SK-N-SH (cell line): ENCODE measurements around the gene PSMC2. TPM values are rescaled to one million over a fixed set of nuclear protein-coding genes. Genes with fewer than 3 reads are reported as not detected.

ENCODE experiments used
- CTCF ChIA-PET: fragments of 300-600, 350-600 bp; formaldehyde crosslinking; extraction: SDS; loops from one replicate; lab custom pipeline; 2021; lab: Yijun Ruan, JAX
- POLR2A ChIA-PET: fragments of 350-600 bp; sonication (Branson Sonifier 250); formaldehyde crosslinking; extraction: SDS; loops from one replicate; lab custom pipeline; 2020; ENCODE audit warnings: antibody characterized with exemption, inconsistent platforms; lab: Yijun Ruan, JAX
- DNase-seq: peaks from one replicate; pipeline ENCODE4 v3.0.0; 2012
- H2AFZ ChIP-seq: fragments of 200-600 bp; sonication (generic); 2 replicates; pipeline ENCODE4 v1.8.1; 2016; ENCODE audit warnings: antibody characterized with exemption, mild to moderate bottlenecking, low read depth
- H3F3A ChIP-seq: fragments of 200-600 bp; sonication (generic); replicated peaks from 2 replicates; pipeline ENCODE3; 2016; ENCODE audit warnings: antibody characterized with exemption, mild to moderate bottlenecking; ENCODE audit not compliant: insufficient read depth
- H3K27ac ChIP-seq, 2 experiments: fragments of 200-500 bp in 1 of 2; fragments of 200-600 bp in 1 of 2; sonication (Bioruptor generic) in 1 of 2; sonication (generic), shearing (Covaris generic) in 1 of 2; 2 replicates each; pipeline versions ENCODE4 v1.5.1 to v1.6.1; 2014 to 2016; ENCODE audit warnings: low read depth in 2 of 2, inconsistent platforms in 1 of 2, low read length in 1 of 2, mild to moderate bottlenecking in 1 of 2, mixed read lengths in 1 of 2
- H3K27me3 ChIP-seq: fragments of 200-600 bp; sonication (generic), shearing (Covaris generic); 2 replicates; pipeline ENCODE4 v1.6.1; 2016; ENCODE audit warnings: mixed run types; ENCODE audit not compliant: insufficient read depth
- H3K36me3 ChIP-seq, 2 experiments: fragments of 200-500 bp in 1 of 2; fragments of 200-600 bp in 1 of 2; sonication (Bioruptor generic) in 1 of 2; sonication (generic) in 1 of 2; replicated peaks in 1 of 2; 2 replicates each; pipeline versions ENCODE3 to v1.5.1; 2014 to 2016; ENCODE audit warnings: low read length in 1 of 2, mild to moderate bottlenecking in 1 of 2; ENCODE audit not compliant: insufficient read depth in 2 of 2, control insufficient read depth in 1 of 2
- H3K4me1 ChIP-seq, 2 experiments: fragments of 200-500 bp in 1 of 2; fragments of 200-600 bp in 1 of 2; sonication (Bioruptor generic) in 1 of 2; sonication (generic), shearing (Covaris generic) in 1 of 2; 2 replicates each; pipeline versions ENCODE4 v1.5.1 to v1.6.1; 2014 to 2016; ENCODE audit warnings: low read depth in 1 of 2, low read length in 1 of 2, mixed run types in 1 of 2; ENCODE audit not compliant: insufficient read depth in 2 of 2, control insufficient read depth in 1 of 2
- H3K4me2 ChIP-seq: fragments of 200-600 bp; sonication (generic), shearing (Covaris generic); 2 replicates; pipeline ENCODE4 v1.6.1; 2017; ENCODE audit warnings: mixed run types
- H3K4me3 ChIP-seq, 2 experiments: fragments of 200-500 bp in 1 of 2; fragments of 200-600 bp in 1 of 2; sonication (Bioruptor generic) in 1 of 2; sonication (generic), shearing (Covaris generic) in 1 of 2; 2 replicates each; pipeline versions ENCODE4 v1.5.1 to v1.8.1; 2014 to 2016; ENCODE audit warnings: low read depth in 2 of 2, inconsistent platforms in 1 of 2, low read length in 1 of 2, mild to moderate bottlenecking in 1 of 2, mixed read lengths in 1 of 2, moderate library complexity in 1 of 2
- H3K79me2 ChIP-seq: fragments of 200-600 bp; sonication (generic); 2 replicates; pipeline ENCODE4 v1.8.1; 2017; ENCODE audit warnings: mild to moderate bottlenecking; ENCODE audit not compliant: insufficient read depth
- H3K9ac ChIP-seq: fragments of 200-600 bp; sonication (generic); 2 replicates; pipeline ENCODE4 v1.6.1; 2017; ENCODE audit warnings: mixed run types
- H3K9me2 ChIP-seq: fragments of 200-600 bp; sonication (generic); 2 replicates; pipeline ENCODE4 v1.6.1; 2017; ENCODE audit warnings: mixed run types
- H3K9me3 ChIP-seq: fragments of 200-600 bp; sonication (generic); 2 replicates; pipeline ENCODE4 v1.6.1; 2017; ENCODE audit warnings: mixed run types, mild to moderate bottlenecking, moderate library complexity
- H4K20me1 ChIP-seq: fragments of 200-600 bp; sonication (generic); 2 replicates; pipeline ENCODE4 v1.6.1; 2017; ENCODE audit warnings: mild to moderate bottlenecking, mixed run types; ENCODE audit not compliant: insufficient read depth
- CHD2 ChIP-seq: fragments of 150-350 bp; IDR thresholded peaks from 2 replicates; pipeline ENCODE4 v1.6.1; 2018; ENCODE audit warnings: low read length; ENCODE audit not compliant: partially characterized antibody
- ELF1 ChIP-seq: IDR thresholded peaks from 2 replicates; pipeline ENCODE4 v1.4.0; 2012
- FOSL2 ChIP-seq: IDR thresholded peaks from 2 replicates; pipeline ENCODE4 v1.4.0; 2012; ENCODE audit warnings: low read depth, mild to moderate bottlenecking, moderate library complexity, borderline replicate concordance
- GABPA ChIP-seq: IDR thresholded peaks from 2 replicates; pipeline ENCODE4 v1.4.0; 2012; ENCODE audit warnings: low read depth, mild to moderate bottlenecking
- JUND ChIP-seq: IDR thresholded peaks from 2 replicates; pipeline ENCODE4 v1.4.0; 2012
- MEF2A ChIP-seq: IDR thresholded peaks from 2 replicates; pipeline ENCODE4 v1.4.0; 2012; ENCODE audit warnings: low read depth, borderline replicate concordance
- NFIC ChIP-seq: IDR thresholded peaks from 2 replicates; pipeline ENCODE4 v1.4.0; 2012; ENCODE audit warnings: borderline replicate concordance
- POLR2AphosphoS5 ChIP-seq: IDR thresholded peaks from 2 replicates; pipeline ENCODE4 v1.6.1; 2012; ENCODE audit warnings: low read depth, low read length
- RAD21 ChIP-seq: IDR thresholded peaks from 2 replicates; pipeline ENCODE4 v1.6.1; 2012; ENCODE audit warnings: mild to moderate bottlenecking, low read length
- RCOR1 ChIP-seq: fragments of 150-350 bp; IDR thresholded peaks from 2 replicates; pipeline ENCODE4 v1.6.1; 2017; ENCODE audit warnings: antibody characterized with exemption, low read length
- RFX5 ChIP-seq: IDR thresholded peaks from 2 replicates; pipeline ENCODE4 v1.6.1; 2012; ENCODE audit warnings: mild to moderate bottlenecking, improper control_type of control experiment, low read length
- SMC3 ChIP-seq: IDR thresholded peaks from 2 replicates; pipeline ENCODE4 v1.6.1; 2012; ENCODE audit warnings: low read depth, low read length, improper control_type of control experiment
- TAF1 ChIP-seq: IDR thresholded peaks from 2 replicates; pipeline ENCODE4 v1.6.1; 2012; ENCODE audit warnings: low read depth, mild to moderate bottlenecking, low read length, moderate library complexity, borderline replicate concordance
- TEAD4 ChIP-seq: IDR thresholded peaks from 2 replicates; pipeline ENCODE4 v1.4.0; 2012; ENCODE audit warnings: mild to moderate bottlenecking, borderline replicate concordance; ENCODE audit not compliant: insufficient read depth
- polyA plus RNA-seq, 3 experiments: library from polyadenylated mRNA; depleted of rRNA; stranded (reverse); fragments of >200 nt; gene quantifications; 2 replicates each; pipeline ENCODE4 v1.2.3, GENCODE V29; 2012
- TF ChIP-seq, protein P1 (sequence below): IDR thresholded peaks from 2 replicates; pipeline ENCODE4 v1.6.1; 2012; ENCODE audit warnings: mild to moderate bottlenecking, low read depth, low read length, moderate library complexity
- TF ChIP-seq, protein P2 (sequence below): IDR thresholded peaks from 2 replicates; pipeline ENCODE4; 2012
- TF ChIP-seq, protein P3 (sequence below): fragments of 150-350 bp; IDR thresholded peaks from 2 replicates; pipeline ENCODE4 v1.6.1; 2016; ENCODE audit warnings: mild to moderate bottlenecking, low read depth, low read length
- TF ChIP-seq, protein P4 (sequence below): IDR thresholded peaks from 2 replicates; pipeline ENCODE4 v1.4.0; 2012; ENCODE audit warnings: low read depth, borderline replicate concordance

PSMC2 gene
- polyA plus RNA-seq, 1 of the 3 experiments (the other 2 are of a cell fraction): 231 TPM

DNA sequence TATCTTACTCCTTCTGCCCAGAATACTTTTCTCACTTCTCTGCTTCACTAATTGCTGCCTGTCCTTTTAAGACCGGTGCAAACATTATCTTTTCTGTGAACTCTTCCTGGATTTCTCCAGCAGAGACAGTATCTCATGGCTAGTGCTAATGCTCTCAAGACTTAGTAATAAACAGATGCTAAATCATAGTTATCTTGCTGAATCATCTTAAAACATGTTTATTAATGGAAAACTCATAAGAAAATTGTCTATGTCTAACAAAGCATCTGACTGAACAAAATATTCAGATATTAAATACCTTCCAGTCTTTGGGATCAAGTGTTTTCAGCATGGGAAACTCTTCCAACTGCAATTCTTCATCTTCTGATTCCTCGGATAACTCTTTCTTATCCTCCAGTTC, 6.0 kb upstream of the PSMC2 start (continued):
- TF ChIP-seq, protein P1, sequence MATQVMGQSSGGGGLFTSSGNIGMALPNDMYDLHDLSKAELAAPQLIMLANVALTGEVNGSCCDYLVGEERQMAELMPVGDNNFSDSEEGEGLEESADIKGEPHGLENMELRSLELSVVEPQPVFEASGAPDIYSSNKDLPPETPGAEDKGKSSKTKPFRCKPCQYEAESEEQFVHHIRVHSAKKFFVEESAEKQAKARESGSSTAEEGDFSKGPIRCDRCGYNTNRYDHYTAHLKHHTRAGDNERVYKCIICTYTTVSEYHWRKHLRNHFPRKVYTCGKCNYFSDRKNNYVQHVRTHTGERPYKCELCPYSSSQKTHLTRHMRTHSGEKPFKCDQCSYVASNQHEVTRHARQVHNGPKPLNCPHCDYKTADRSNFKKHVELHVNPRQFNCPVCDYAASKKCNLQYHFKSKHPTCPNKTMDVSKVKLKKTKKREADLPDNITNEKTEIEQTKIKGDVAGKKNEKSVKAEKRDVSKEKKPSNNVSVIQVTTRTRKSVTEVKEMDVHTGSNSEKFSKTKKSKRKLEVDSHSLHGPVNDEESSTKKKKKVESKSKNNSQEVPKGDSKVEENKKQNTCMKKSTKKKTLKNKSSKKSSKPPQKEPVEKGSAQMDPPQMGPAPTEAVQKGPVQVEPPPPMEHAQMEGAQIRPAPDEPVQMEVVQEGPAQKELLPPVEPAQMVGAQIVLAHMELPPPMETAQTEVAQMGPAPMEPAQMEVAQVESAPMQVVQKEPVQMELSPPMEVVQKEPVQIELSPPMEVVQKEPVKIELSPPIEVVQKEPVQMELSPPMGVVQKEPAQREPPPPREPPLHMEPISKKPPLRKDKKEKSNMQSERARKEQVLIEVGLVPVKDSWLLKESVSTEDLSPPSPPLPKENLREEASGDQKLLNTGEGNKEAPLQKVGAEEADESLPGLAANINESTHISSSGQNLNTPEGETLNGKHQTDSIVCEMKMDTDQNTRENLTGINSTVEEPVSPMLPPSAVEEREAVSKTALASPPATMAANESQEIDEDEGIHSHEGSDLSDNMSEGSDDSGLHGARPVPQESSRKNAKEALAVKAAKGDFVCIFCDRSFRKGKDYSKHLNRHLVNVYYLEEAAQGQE: no peak
- TF ChIP-seq, protein P2, sequence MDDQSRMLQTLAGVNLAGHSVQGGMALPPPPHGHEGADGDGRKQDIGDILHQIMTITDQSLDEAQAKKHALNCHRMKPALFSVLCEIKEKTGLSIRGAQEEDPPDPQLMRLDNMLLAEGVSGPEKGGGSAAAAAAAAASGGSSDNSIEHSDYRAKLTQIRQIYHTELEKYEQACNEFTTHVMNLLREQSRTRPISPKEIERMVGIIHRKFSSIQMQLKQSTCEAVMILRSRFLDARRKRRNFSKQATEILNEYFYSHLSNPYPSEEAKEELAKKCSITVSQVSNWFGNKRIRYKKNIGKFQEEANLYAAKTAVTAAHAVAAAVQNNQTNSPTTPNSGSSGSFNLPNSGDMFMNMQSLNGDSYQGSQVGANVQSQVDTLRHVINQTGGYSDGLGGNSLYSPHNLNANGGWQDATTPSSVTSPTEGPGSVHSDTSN: no peak
- TF ChIP-seq, protein P3, sequence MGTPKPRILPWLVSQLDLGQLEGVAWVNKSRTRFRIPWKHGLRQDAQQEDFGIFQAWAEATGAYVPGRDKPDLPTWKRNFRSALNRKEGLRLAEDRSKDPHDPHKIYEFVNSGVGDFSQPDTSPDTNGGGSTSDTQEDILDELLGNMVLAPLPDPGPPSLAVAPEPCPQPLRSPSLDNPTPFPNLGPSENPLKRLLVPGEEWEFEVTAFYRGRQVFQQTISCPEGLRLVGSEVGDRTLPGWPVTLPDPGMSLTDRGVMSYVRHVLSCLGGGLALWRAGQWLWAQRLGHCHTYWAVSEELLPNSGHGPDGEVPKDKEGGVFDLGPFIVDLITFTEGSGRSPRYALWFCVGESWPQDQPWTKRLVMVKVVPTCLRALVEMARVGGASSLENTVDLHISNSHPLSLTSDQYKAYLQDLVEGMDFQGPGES: no peak
- no peak for TF ChIP-seq TAF1
- no peak for TF ChIP-seq RCOR1
- TF ChIP-seq RFX5: no peak

DNA sequence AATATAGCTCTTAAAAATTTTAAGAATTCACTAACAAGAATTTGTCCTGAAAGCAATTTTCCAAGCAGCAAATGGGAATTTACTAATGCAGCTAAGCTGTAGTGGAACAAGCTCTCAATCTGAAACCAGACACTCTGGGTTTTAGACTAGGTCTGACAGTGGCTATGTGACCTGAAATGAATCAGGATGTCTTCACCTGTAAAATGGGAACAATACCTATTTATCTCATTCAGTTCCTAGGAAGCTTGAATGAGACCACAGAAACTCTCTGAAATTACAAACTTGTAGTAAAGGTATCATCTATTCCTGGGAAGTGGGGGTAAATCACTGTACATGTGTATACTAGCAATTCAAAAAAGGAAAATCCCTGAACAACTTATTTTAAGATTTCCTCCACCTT, 4.1 kb upstream of the PSMC2 start:
- no peaks in the 10 kb centered on the region for H3K9me2 ChIP-seq
- peak overlapping the region; percentile 84; the same call in 1 of the 2 replicates for H3K9ac ChIP-seq
- DNase-seq: no peak
- POLR2A ChIA-PET: interaction anchor here (1.3 kb wide), 1 partner anchor 12 kb away, joined by 3 read pairs; no protein-coding TSS in a partner anchor
- H3K27me3 ChIP-seq: no peaks in the 10 kb centered on the region
- no peaks in the 10 kb centered on the region for H3K9me3 ChIP-seq
- peak overlapping the region; percentile 77 for H3K4me2 ChIP-seq
- peaks cover 83% of the 10 kb centered on the region for H3K79me2 ChIP-seq
- H3F3A ChIP-seq: peaks cover 5% of the 10 kb centered on the region
- no peak overlapping the region for H2AFZ ChIP-seq
- H3K27ac ChIP-seq: peak overlapping the region in 1 of 2 experiments; percentile 77; a peak in 1 of 4 replicates
- no peaks in the 10 kb centered on the region; the same call in 1 of the 2 replicates for H4K20me1 ChIP-seq
- H3K4me1 ChIP-seq: peaks cover 5 to 10% of the 10 kb centered on the region in 2 experiments; a peak in 2 of 4 replicates
- H3K36me3 ChIP-seq: peaks cover 13 to 30% of the 10 kb centered on the region in 2 experiments
- CTCF ChIA-PET: no interaction called here
- H3K4me3 ChIP-seq: peak overlapping the region; percentile 74 to 76
- TF ChIP-seq, protein P1: no peak
- TF ChIP-seq ELF1: no peak
- TF ChIP-seq TEAD4: no peak
- no peak for TF ChIP-seq CHD2
- no peak for TF ChIP-seq SMC3
- TF ChIP-seq, protein P4, sequence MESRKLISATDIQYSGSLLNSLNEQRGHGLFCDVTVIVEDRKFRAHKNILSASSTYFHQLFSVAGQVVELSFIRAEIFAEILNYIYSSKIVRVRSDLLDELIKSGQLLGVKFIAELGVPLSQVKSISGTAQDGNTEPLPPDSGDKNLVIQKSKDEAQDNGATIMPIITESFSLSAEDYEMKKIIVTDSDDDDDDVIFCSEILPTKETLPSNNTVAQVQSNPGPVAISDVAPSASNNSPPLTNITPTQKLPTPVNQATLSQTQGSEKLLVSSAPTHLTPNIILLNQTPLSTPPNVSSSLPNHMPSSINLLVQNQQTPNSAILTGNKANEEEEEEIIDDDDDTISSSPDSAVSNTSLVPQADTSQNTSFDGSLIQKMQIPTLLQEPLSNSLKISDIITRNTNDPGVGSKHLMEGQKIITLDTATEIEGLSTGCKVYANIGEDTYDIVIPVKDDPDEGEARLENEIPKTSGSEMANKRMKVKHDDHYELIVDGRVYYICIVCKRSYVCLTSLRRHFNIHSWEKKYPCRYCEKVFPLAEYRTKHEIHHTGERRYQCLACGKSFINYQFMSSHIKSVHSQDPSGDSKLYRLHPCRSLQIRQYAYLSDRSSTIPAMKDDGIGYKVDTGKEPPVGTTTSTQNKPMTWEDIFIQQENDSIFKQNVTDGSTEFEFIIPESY: no peak
- no peak for TF ChIP-seq NFIC
- no peak for TF ChIP-seq POLR2AphosphoS5
- TF ChIP-seq, protein P2: no peak
- TF ChIP-seq RFX5: no peak
- TF ChIP-seq RAD21: no peak
- no peak for TF ChIP-seq FOSL2
- TF ChIP-seq GABPA: no peak
- TF ChIP-seq MEF2A: no peak
- TF ChIP-seq JUND: no peak
